CD4-positive, alpha-beta T cell treated with Interleukin-2 at 100 ng/mL for 4 hours (primary cell): ENCODE measurements around the gene ZNF157.

ENCODE experiments used
- DNase-seq: peaks from one replicate; pipeline ENCODE4 v3.0.0-alpha.2; 2020; ENCODE audit warnings: low spot score

The ZNF157 gene

DNA sequence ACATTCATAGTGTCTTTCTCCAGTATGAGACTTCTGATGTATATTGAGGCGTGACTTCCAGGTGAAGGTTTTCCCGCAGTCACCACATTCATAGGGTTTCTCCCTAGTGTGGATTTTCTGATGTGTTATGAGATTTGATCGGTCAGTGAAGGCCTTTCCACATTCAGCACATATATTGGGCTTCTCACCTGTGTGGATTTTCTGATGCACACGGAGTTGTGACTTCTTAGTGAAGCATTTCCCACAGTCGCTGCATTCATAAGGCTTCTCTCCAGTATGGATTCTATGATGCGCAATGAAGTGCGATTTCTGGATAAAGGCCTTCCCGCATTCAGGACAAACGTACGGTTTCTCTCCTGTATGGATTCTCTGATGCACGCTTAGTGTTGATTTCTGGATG, 77.2 kb downstream of the ZNF157 start:
- no peak for DNase-seq

DNA sequence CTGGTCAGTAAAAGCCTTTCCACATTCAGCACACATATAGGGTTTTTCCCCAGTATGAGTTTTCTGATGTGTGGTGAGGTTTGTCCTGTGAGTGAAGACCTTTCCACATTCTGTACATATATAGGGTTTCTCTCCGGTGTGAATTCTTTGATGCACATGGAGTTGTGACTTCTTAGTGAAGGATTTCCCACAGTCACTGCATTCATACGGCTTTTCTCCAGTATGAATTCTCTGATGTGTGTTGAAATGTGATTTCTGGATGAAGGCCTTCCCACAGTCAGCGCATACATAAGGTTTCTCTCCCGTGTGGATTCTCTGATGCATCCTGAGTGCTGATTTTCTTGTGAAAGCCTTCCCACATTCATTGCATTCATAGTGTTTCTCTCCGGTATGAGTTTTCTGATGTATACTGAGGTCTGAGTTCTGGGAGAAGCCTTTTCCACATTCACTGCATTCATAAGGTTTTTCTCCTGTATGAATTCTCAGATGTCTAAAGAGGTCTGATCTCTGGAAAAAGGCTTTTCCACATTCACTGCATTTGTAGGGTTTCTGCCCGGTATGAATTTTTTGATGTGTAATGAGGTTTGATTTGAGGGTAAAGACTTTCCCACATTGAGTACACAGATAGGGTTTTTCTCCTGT, 77.9 kb downstream of the ZNF157 start:
- no peak for DNase-seq

DNA sequence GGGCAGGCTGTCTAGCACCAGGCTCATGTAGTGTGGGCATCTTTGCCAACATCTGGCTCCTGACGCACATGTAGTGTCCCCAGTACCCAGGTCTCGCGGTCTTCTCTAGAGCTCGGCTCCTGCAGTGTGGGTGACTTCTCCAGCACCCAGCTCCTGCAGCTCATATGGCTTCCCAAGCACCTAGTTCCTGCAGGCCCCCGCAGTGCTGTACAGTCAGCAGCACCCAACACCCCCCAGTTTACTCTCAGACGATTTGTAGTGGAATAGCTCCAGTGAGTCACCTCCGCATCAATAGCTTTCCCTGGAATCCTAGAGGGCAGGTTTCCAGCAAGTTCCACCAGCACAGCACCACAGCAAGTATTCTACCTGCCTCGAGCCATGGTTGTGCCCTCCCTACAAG, 81.7 kb downstream of the ZNF157 start:
- no peak for DNase-seq

DNA sequence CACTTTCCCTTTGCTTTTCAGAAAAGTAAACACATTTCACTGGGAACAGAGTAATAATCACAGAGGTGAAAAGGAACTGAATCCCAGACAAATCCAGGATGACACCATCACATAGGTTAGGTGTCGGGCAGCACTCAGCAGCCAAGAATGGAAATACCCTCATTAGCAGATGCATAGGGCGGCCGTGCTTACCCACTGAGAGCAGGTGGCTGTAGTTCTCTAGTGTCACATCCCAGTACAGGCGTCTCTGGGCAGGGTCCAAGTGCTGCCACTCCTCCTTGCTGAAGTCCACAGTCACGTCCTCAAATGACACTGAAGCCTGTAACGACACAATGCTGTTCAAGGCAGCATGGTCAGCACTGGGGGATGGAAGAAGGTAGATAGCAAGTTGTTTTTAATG, 85.7 kb downstream of the ZNF157 start:
- DNase-seq = no peak

DNA sequence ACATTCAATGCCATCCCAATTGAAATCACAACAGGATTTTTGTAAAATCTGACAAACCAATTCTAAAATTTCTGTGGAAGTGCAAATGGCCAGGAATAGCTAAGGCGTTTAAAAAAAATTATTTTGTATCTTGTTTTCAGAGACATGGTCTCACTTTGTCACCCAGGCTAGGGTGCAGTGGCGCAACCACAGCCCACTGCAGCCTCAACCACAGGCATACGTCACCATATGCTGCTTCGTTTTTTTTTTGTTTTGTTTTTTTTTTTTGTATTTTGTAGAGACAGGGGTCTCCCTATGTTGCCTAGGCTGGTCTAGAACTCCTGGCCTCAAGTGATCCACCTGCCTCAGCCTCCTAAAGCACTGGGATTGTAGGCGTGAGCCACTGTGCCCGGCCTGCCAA, 88.2 kb downstream of the ZNF157 start:
- DNase-seq = peak; percentile 5

DNA sequence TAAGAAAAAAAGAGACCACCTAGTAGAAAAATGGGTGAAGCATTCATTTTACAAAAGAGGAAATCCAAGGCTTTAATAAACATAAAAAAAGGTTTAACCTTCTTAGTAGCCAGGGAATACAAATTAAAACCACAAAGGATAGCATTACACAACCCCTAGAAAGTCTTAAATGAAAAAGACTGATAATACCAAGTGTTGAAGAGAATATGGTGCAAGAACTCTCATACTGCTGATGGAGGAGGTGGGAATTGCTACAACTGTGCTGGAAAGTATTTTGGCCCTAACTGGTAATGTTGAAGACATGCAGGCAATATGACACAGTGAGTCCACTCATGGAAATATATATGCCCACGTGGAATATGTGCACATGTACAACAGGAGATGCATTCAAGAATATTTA, 90.2 kb downstream of the ZNF157 start:
- no peak for DNase-seq
